Panc1 (cell line): ENCODE results near the gene NR2C1.

Experiments
- CTCF ChIP-seq: fragments of 450-650 bp; IDR thresholded peaks from 2 replicates; pipeline ENCODE4 v1.5.1; 2017; ENCODE audit warnings: mild to moderate bottlenecking
- POLR2AphosphoS5 ChIP-seq: IDR thresholded peaks from 2 replicates; pipeline ENCODE4 v1.6.1; 2012; ENCODE audit warnings: mild to moderate bottlenecking, low read depth, low read length, moderate library complexity

GRCh38 chr12:95104919-95105452, 31.6 kb upstream of the NR2C1 start:
- TF ChIP-seq CTCF (no peak), POLR2AphosphoS5 (no peak)
